ENCODE data around the gene PPARD. TPM values are rescaled to one million over a fixed set of nuclear protein-coding genes. Genes with fewer than 3 reads are reported as not detected.

Gene PPARD
- total RNA-seq, result 25.9 to 28.3 TPM (median 27.0 TPM) in 3 replicates
- long read RNA-seq, transcript PPARD-203 (8 exons, 3,747 nt), result major isoform, 9 of 33 reads
- long read RNA-seq, partial matches to known transcripts, result 12 of 33 reads
- long read RNA-seq, other reads (novel, unspliced or antisense), result 12 of 33 reads

GRCh38 chr6:35342258-35343091 lies at the start of gene PPARD:
Gene PPARD, plus strand, starts transcription at chr6:35342558. Its CDS starts 68,530 bp downstream, at chr6:35411088.
- Mint-ChIP-seq H3K36me3 (ENCODE audit: low read depth) (no peaks in the 10 kb centered on the region), H3K9me3 (ENCODE audit: low read depth) (no peaks in the 10 kb centered on the region), H3K27me3 (ENCODE audit: low read depth) (peaks cover 9% of the 10 kb centered on the region)

GRCh38 chr6:35293681-35294080 lies 48.7 kb upstream of the PPARD start:
- H3K27ac Mint-ChIP-seq (ENCODE audit: unreplicated experiment), result no peak overlapping the region
- peaks cover 27% of the 10 kb centered on the region for H3K36me3 Mint-ChIP-seq (ENCODE audit: low read depth)

More at GRCh38 chr6:35342258-35343091, at the start of gene PPARD:
- H3K27ac Mint-ChIP-seq (ENCODE audit: unreplicated experiment), result peak within 1 kb of the TSS; percentile 98
- peak; percentile 99 for DNase-seq (ENCODE audit: low spot score)
- H3K4me1 Mint-ChIP-seq (ENCODE audit: low read depth), result peaks cover 29% of the 10 kb centered on the region
- peak; percentile 96 for TF ChIP-seq CTCF (IDR thresholded peaks at IDR 0.05)
- peak within 1 kb of the TSS; percentile 92 for H3K4me3 Mint-ChIP-seq (ENCODE audit: unreplicated experiment)

DNA sequence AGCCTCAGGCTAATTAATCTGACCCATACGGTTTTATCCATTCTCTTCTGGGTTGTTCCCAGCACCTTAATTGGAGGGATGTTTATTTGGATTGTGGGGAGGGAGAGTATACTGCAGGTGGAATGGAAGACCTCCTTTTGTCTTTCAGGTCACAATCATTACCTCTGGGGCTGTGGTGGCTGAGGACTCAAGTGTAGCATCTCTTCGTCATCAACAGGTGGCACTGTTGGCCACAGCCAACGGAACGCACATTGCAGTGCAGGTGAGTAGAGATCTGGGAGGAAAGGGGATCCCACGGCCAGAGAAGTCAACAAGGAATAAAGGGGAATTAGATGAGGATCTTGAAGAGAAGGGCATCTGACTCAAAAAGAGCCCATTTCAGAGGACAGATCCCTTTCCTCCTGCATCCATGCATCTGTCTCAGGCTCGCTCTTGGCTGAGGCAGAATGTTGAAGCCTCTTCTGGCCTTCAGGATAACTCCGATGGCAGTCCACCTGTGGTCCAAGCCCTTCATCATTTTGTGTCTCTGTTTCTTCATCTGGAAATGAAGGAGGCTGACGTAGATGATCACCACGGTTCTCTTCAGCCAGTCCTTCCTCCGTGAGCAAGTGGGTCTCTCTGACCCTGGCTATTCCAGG lies 47.9 kb upstream of the PPARD start:
- H3K9me3 Mint-ChIP-seq (ENCODE audit: low read depth), result no peaks in the 10 kb centered on the region
- no peaks in the 10 kb centered on the region for H3K27me3 Mint-ChIP-seq (ENCODE audit: low read depth)
- H3K4me1 Mint-ChIP-seq (ENCODE audit: low read depth), result peaks cover 3% of the 10 kb centered on the region
- peak; percentile 39 for DNase-seq (ENCODE audit: low spot score)
- H3K27ac Mint-ChIP-seq (ENCODE audit: unreplicated experiment), result no peak overlapping the region
- peak; percentile 82 for TF ChIP-seq CTCF (IDR thresholded peaks at IDR 0.05)
- H3K36me3 Mint-ChIP-seq (ENCODE audit: low read depth), result peaks cover 23% of the 10 kb centered on the region
- H3K4me3 Mint-ChIP-seq (ENCODE audit: unreplicated experiment), result no peak overlapping the region

More at GRCh38 chr6:35293681-35294080, 48.7 kb upstream of the PPARD start:
- Mint-ChIP-seq H3K27me3 (ENCODE audit: low read depth) (no peaks in the 10 kb centered on the region), H3K4me1 (ENCODE audit: low read depth) (peaks cover 3% of the 10 kb centered on the region), H3K9me3 (ENCODE audit: low read depth) (no peaks in the 10 kb centered on the region), H3K4me3 (ENCODE audit: unreplicated experiment) (no peak overlapping the region)
- no peak for TF ChIP-seq CTCF (IDR thresholded peaks at IDR 0.05)
- peak; percentile 47 for DNase-seq (ENCODE audit: low spot score)

- peaks cover 21% of the 10 kb centered on the region for H3K36me3 Mint-ChIP-seq (ENCODE audit: low read depth)
- H3K4me3 Mint-ChIP-seq (ENCODE audit: unreplicated experiment), result no peak overlapping the region
Measured at GRCh38 chr6:35295036-35295435, 47.3 kb upstream of the PPARD start.

More at GRCh38 chr6:35295036-35295435, 47.3 kb upstream of the PPARD start:
- H3K27ac Mint-ChIP-seq (ENCODE audit: unreplicated experiment), result no peak overlapping the region
- H3K9me3 Mint-ChIP-seq (ENCODE audit: low read depth), result no peaks in the 10 kb centered on the region
- DNase-seq (ENCODE audit: low spot score), result peak; percentile 57
- H3K27me3 Mint-ChIP-seq (ENCODE audit: low read depth), result no peaks in the 10 kb centered on the region
- no peak for TF ChIP-seq CTCF (IDR thresholded peaks at IDR 0.05)
- H3K4me1 Mint-ChIP-seq (ENCODE audit: low read depth), result peaks cover 3% of the 10 kb centered on the region

Measured in chondrocyte (in vitro differentiated cells).